ENCODE measurements around the gene TFB1M.

Gene TFB1M

DNA sequence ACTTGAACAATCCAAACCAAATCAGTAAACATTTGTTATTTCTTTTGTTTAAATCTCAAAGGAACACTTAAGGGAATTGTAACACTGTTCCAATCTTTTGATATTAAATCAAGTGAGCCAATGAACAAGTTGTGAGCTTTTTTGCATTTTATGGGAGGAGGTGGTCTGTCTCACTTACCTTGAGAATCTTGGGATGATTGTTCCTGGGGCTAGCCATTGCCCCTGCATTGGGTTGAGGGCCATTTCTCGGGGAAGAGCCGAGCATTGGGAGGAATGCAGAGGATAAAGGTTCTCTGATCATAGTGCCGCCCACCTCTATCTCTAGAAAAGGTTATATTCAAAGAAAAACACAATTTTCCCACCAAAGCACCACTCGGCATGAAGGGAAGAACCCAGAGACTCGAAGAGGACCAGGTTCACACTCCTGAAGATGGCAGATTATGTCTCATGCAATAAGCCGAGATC, 13.8 kb upstream of the TFB1M start:
- no peak overlapping the region for H3K27ac ChIP-seq
- TF ChIP-seq, protein P1, sequence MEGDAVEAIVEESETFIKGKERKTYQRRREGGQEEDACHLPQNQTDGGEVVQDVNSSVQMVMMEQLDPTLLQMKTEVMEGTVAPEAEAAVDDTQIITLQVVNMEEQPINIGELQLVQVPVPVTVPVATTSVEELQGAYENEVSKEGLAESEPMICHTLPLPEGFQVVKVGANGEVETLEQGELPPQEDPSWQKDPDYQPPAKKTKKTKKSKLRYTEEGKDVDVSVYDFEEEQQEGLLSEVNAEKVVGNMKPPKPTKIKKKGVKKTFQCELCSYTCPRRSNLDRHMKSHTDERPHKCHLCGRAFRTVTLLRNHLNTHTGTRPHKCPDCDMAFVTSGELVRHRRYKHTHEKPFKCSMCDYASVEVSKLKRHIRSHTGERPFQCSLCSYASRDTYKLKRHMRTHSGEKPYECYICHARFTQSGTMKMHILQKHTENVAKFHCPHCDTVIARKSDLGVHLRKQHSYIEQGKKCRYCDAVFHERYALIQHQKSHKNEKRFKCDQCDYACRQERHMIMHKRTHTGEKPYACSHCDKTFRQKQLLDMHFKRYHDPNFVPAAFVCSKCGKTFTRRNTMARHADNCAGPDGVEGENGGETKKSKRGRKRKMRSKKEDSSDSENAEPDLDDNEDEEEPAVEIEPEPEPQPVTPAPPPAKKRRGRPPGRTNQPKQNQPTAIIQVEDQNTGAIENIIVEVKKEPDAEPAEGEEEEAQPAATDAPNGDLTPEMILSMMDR (IDR thresholded peaks at IDR 0.05), result no peak
- no peak overlapping the region for H3K4me3 ChIP-seq
- no peak for DNase-seq (ENCODE audit: low spot score)

DNA sequence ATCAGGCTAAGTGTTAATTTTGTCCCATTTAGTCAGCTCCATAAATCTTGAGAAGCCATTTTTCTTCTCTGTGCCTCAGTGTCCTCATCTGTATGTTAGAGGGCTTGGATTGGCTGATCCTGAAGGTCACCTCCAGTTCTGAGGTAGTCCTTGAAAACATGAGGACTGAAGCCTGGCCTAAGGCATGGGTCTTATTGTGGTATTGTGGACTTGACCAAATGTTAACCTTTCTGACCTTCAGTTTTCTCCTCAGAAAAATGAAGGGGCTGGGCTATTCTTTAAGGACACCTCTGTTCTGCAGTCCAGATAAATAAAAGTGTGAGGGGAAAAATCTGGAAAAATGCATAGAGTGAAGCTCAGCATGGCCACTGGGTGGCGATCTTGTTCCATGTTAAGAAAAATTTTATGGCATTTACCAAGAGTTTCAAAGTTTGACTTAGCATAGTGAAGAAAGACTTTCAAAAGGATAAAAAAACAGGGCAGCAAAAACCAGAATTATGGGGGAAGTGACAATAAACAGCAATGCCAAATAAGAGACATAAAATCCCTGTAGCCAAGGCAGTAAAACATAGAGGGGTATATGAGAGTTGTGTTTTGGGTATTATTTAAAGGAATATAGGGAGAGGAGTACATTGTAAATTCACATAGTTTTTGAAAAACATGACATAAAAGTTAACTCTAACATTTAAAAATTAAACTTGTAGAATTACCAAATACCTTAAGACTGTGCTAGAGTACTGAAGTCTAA, 13.2 kb upstream of the TFB1M start:
- Histone ChIP-seq H3K4me3 (no peak overlapping the region), H3K27ac (no peak overlapping the region)
- TF ChIP-seq, protein P1 (IDR thresholded peaks at IDR 0.05), result peak; percentile 80
- DNase-seq (ENCODE audit: low spot score), result no peak

DNA sequence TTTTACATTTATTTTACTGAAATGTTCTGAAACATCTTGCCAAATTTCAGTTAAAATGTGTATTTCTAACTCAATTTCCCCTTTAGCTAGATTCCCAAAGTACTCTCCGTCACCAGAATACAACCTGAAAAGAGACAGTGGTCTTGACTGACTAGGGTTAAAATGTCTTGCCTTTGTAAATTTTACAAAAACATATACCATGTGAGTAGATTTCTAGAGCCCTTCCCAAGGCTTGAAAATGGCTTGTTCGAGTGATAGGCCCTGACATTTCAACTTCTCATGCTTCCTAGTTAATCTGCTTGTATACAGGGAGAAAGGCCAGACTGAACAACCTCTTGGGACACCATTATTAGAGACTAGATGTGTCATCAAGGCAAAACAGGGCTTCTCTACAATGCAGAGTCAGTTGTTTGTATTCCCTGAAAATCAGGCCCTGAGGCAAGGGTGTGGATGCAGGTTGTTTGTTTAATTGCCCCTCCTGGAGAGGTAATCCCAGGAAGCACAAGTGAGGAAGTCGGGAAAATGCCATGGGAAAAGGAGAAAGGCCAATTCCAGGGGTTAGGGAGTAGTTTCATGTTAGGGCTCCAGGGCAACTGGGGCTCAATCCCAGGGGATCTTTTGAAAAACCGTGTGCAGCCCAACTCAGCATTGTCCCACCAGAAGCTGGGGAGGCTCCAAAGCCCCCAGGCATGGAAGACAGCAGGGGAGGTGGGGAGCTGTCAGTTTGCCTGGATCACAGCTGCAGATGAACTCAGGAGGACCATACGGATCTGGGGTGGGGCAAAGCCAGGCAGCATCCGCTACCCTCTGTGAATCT, 11.6 kb upstream of the TFB1M start:
- TF ChIP-seq, protein P1 (IDR thresholded peaks at IDR 0.05), result no peak
- Histone ChIP-seq H3K27ac (no peak overlapping the region), H3K4me3 (no peak overlapping the region)
- DNase-seq (ENCODE audit: low spot score), result no peak

DNA sequence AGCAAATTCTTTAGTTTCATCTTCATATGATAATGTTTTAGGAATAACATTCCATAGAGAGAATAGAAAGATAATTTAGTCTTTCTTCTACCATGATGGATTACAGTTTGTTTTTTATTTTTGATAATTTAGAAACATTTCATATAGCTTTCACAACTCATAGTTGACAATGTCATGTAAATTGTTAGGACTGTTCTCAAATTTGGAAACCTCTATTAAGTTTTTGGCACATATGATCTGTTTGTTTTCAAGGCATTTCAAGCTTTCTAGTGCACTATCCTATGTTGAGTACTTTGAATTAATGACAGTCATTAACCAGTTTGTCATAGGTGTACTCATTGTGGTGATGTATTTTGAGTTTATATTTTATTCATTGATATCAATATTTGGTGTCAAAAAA, 10.7 kb upstream of the TFB1M start:
- H3K27ac ChIP-seq, result no peak overlapping the region
- DNase-seq (ENCODE audit: low spot score), result no peak
- no peak overlapping the region for H3K4me3 ChIP-seq
- TF ChIP-seq, protein P1 (IDR thresholded peaks at IDR 0.05), result no peak

DNA sequence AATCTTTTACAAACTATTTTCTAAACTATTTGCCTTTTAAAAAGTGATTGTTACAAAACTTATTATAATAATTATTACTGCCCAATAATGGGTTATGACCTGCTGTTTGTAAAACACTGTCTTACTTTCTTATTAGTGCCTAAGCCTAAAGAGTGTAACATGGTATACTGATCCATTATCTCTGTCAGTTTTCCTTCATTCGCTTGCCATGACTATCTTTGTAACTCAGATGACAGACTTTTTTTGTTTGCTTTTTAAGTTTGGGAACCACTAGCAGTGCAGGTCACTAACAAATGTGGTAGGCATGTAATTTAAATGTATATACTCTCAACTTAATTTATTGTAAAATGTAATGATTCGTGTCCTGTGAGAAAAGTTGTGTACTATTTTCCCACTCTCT, 9.9 kb upstream of the TFB1M start:
- TF ChIP-seq, protein P1 (IDR thresholded peaks at IDR 0.05), result no peak
- DNase-seq (ENCODE audit: low spot score), result no peak
- no peak overlapping the region for H3K27ac ChIP-seq
- no peak overlapping the region for H3K4me3 ChIP-seq

DNA sequence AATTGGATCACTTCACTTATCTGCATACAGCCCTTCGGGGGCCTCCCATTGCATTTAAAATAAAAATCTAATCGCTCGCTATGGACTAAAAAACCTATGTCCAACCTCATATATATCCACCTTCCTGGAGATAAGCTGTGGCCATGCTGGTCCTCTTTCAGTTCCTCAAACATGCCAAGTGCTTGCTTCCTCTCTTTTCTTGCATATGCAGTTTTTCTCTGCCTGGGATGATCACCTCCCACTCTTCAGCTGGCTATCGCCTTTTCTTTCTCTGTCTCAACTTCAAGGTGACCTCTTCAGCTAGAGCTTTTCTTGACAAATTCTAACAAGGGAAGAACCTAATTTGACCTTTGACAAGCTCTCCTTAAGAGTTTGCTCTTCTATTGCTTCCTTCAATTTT, 5.6 kb upstream of the TFB1M start:
- TF ChIP-seq, protein P1 (IDR thresholded peaks at IDR 0.05), result no peak
- Histone ChIP-seq H3K27ac (no peak overlapping the region), H3K4me3 (no peak overlapping the region)
- no peak for DNase-seq (ENCODE audit: low spot score)
